Measurements from ENCODE around the gene MYH9.
"Not testable (repeated sequence)": the region's sequence is repeated elsewhere in the genome, so short reads cannot be mapped to it uniquely, and the experiment has no call there.

The MYH9 gene

GRCh38 chr22:36413022-36413775, 25.4 kb upstream of the MYH9 start:
- DNase-seq (ENCODE audit: low read depth in 3 of 3), result no peak

DNA sequence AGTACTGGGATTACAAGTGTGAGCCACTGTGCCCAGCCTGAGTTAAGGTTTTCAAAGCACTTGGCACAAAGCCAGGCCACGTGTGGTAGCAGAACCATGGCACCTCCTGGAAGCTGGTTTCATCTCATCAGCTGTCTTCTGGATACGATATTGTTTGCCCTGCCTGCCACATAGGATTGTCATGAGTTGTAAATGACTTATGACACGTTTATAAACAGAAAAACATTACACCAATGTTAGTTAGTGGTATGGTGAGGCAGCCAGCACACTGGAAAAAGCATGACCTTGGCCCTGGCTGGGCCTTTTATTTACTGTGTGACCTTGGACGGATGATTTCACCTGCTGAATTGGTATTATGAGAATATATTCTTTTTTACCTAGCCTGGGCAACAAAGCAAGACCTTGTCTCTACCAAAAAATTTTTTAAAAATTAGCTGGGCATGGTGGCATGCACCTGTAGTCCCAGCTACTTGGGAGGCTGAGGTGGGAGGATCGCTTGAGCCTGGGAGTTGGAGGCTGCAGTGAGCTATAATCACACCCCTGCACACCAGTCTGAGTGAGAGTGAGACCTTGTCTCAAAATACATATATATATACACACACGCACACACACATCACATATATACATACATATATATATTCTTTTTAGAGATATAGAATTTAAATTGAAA, 24.0 kb upstream of the MYH9 start:
- DNase-seq (ENCODE audit: low read depth in 3 of 3), result no peak

- DNase-seq (ENCODE audit: low read depth in 3 of 3), result peak; percentile 33 to 41 (median 38)
These were observed 22.4 kb upstream of the MYH9 start for GRCh38 chr22:36409911-36410756.

DNA sequence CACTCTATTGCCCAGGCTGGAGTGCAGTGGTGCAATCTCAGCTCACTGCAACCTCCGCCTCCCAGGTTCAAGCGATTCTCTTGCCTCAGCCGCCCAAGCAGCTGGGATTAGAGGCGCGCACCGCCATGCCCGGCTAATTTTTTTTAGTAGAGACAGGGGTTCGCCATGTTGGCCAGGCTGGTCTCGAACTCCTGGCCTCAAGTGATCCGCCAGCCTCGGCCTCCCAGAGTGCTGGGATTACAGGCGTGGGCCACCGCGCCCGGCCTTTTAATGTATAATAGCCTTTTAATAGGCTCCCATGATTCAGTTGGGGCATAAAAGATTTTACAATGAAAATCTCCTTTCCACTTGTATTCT, 21.8 kb upstream of the MYH9 start:
- DNase-seq (ENCODE audit: low read depth in 3 of 3), result not testable (repeated sequence)

DNA sequence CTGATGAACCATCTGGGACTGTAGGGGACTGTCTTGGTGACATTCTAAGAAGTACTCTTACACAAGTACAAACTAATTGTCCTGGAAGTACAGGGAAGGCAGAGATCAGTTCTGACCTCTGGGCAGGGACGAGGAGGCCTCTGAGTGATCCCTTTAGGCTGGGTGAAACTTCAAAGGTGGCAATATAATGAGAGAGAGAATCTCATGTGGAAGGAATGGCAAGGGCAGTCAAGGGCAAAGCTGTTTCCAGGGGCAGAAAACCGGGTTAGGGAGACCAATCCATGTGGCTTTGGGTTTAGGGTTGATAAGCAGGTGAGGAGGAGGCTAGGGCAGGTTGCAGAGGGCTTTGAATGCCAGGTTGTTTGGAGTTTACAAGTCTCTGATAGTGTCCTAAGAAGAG, 21.3 kb upstream of the MYH9 start:
- no peak for DNase-seq (ENCODE audit: low read depth in 3 of 3)

DNA sequence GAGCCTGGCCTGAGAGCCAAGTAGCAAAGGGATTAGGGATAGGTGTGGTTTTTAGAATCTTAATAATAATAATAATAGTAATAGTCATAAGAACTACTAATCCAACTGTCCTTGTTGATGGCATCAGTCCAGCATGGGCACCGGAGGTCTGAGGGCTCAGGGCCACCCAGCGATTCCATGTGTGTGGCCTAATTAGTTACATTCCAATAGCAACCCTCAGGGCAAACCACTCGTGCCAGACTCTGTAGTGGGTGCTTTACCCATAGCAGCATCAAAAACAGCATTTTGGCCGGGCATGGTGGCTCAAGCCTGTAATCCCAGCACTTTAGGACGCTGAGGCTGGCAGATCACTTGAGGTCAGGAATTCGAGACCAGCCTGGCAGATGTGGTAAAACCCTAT, 19.0 kb upstream of the MYH9 start:
- DNase-seq (ENCODE audit: low read depth in 3 of 3), result no peak

- peak in 1 of 3 experiments; percentile 22 for DNase-seq (ENCODE audit: low read depth in 3 of 3)
These were observed 18.1 kb upstream of the MYH9 start for GRCh38 chr22:36405671-36406538.

DNA sequence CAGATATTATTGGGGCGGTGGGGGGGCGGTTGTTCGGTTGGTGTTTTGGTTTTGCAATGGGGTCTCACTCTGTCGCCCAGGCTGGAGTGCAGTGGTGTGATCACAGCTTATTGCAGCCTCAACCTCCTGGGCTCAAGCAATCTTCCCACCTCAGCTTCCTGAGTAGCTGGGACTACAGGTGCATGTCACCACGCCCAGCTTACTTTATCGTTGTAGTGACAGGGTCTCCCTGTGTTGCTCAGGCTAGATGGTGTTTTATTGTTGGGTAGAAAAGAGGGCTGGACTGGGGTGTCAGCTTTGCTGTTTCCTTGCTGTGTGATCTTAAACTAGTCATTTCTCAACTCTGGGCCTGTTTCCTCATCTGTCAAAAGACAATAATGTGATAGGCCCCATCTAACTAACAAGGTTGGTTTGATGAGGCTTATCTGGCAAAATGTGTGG, 17.5 kb upstream of the MYH9 start:
- no peak for DNase-seq (ENCODE audit: low read depth in 3 of 3)

DNA sequence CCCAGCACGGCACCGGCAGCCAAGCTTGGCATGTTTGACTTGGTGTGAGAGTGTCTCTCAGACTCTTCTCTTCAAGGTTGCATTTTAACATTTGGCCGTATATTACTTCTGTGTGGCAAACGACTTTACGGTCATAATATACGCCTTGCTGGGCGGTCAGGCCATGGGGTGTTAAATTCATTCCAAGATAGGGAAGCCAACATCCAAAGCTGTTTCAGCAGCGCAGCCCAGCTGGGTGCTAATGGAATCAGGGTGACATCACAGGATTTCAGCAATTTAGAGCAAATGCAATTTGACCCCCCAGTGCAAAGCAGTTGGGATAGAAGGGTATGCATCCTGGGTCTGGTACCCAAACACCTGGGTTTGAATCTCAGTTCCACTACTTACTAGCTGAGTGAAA, 16.7 kb upstream of the MYH9 start:
- DNase-seq (ENCODE audit: low read depth in 3 of 3), result no peak

DNA sequence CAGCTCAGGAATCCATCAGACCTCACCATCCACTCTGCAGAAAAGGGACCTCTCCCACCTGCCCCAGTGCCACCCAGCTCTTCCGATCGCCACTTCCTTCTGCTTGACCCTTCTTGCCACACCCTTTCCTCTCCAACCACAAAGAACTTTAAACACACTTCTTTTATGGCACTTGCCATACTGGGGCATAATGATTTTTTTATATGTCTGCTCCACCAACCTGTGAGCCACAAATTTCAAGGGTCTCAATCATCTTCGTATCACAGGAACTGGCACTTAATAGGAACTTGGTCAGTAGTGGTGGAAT, 11.7 kb upstream of the MYH9 start:
- DNase-seq (ENCODE audit: low read depth in 3 of 3), result no peak

- DNase-seq (ENCODE audit: low read depth in 3 of 3), result no peak
These were observed 11.1 kb upstream of the MYH9 start for GRCh38 chr22:36398601-36399471.

DNA sequence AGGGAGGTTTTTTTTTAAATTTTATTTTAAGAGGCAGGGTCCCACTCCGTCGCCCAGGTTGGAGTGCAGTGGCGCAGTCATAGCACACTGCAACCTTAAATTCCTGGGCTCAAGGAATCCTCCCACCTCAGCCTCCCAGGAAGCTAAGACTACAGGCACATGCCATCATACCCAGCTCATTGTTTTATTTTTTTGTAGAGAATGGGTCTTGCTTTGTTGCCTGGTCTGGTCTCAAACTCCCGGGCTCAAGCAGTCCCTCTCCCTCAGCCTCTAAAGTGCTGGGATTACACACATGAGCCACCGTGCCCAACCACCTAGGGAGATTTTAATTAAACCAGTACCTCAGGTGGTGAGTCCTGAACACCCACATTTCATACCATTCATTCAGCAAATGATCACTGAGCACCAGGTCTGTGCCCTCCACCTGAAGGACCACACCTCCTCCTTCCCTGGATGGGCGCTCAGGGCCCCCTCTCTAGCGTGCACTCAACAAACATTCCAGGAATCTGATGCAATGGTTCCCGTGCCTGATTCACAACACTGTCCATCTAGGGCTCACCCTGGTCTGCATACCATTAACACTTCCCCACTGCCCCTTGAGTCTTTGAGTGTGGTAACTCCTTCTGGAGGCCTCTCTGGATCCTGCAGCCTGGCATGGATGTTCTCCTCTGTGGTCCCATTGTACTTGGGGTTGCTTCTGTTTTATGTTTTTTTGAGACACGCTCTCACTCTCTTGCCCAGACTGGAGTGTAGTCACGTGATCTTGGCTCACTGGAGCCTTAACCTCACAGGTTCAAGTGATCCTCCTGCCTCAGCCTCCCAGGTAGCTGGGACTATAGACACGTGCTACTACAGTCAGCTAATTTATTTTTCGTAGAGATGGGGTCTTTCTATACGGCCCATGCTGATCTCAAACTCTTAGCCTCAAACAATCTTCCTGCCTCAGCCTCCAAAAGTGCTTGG, 9.6 kb upstream of the MYH9 start:
- DNase-seq (ENCODE audit: low read depth in 3 of 3), result no peak

- no peak for DNase-seq (ENCODE audit: low read depth in 3 of 3)
These were observed 8.1 kb upstream of the MYH9 start for GRCh38 chr22:36395915-36396314.

GRCh38 chr22:36395055-36395849, 7.5 kb upstream of the MYH9 start:
- DNase-seq (ENCODE audit: low read depth in 3 of 3), result no peak

- DNase-seq (ENCODE audit: low read depth in 3 of 3), result no peak
These were observed 3.9 kb upstream of the MYH9 start for GRCh38 chr22:36391638-36392037.

DNA sequence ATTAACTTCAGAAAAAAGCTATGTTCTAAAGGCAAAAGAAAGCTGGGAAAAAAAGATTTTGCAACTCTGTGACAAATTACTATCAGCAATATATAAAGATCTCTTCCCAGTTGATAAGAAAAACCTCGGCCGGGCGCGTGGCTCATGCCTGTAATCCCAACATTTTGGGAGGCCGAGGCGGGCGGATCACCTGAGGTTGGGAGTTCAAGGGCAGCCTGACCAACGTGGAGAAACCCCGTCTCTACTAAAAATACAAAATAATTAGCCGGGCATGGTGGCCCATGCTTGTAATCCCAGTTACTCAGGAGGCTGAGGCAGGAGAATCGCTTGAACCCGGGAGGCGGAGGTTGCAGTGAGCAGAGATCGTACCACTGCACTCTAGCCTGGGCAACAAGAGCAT, 1.4 kb upstream of the MYH9 start:
- not testable (repeated sequence) for DNase-seq (ENCODE audit: low read depth in 3 of 3)

DNA sequence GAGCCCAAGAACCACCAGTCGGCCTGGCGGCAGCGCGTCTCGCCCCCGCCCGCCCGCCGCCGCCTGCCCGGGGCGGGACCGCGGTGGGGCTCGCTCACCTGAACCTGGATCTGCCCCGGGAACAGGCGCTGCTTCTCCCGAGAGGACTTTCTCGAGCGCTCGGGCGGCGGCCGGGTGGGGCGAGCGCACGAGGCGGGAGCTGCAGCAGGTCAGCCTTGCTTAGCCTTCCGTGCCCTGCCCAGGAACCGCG, 133 bp downstream of the MYH9 start:
- DNase-seq (ENCODE audit: low read depth in 3 of 3), result no peak

- no peak for DNase-seq (ENCODE audit: low read depth in 3 of 3)
These were observed 663 bp downstream of the MYH9 start for GRCh38 chr22:36386900-36387708.
